IPS DF 6.9 (cell line): ENCODE measurements around the gene CENPE.
A peak's percentile ranks its signal among the peaks of the same experiment; 100 is the strongest.

ENCODE experiments used
- DNase-seq: peaks from one replicate; pipeline ENCODE4 v3.0.0-alpha.2; 2013; ENCODE audit warnings: low read depth, low spot score
- H3K27ac ChIP-seq: one replicate; pipeline ENCODE4 v1.5.1; 2013; ENCODE audit warnings: low read length, control low read depth
- H3K27me3 ChIP-seq: 2 replicates; pipeline ENCODE4 v1.6.1; 2013; ENCODE audit warnings: mild to moderate bottlenecking, low read length; ENCODE audit not compliant: control insufficient read depth, insufficient read depth
- H3K36me3 ChIP-seq: 2 replicates; pipeline ENCODE4 v1.6.1; 2013; ENCODE audit warnings: low read length; ENCODE audit not compliant: control insufficient read depth, insufficient read depth
- H3K4me1 ChIP-seq: 2 replicates; pipeline ENCODE4 v1.6.1; 2013; ENCODE audit warnings: low read length; ENCODE audit not compliant: control insufficient read depth, insufficient read depth
- H3K4me3 ChIP-seq: 2 replicates; pipeline ENCODE4 v1.5.1; 2013; ENCODE audit warnings: mild to moderate bottlenecking, low read length
- H3K9me3 ChIP-seq: 2 replicates; pipeline ENCODE4 v1.6.1; 2013; ENCODE audit warnings: low read length, inconsistent platforms; ENCODE audit not compliant: control insufficient read depth, insufficient read depth
- WGBS: extraction: QIAGEN DNeasy Blood & Tissue Kit; methylation state at CpG from one replicate; pipeline ENCODE4 v1.1.7; 2013; ENCODE audit warnings: mixed read lengths, missing lambda C conversion rate; ENCODE audit not compliant: insufficient read length, insufficient coverage; 5-methylcytosine and 5-hydroxymethylcytosine counted together

The CENPE gene

GRCh38 chr4:103076747-103077347 lies 121.3 kb downstream of the CENPE start, which contains the start of gene SLC9B2:
SLC9B2 (minus strand) TSS chr4:103076761; CDS start chr4:103067550, 9,211 bp downstream.
- H3K27me3 ChIP-seq: no peaks in the 10 kb centered on the region; the same call in 1 of the 2 replicates
- H3K36me3 ChIP-seq: no peaks in the 10 kb centered on the region
- no peak within 1 kb of the TSS for H3K27ac ChIP-seq
- no peaks in the 10 kb centered on the region for H3K4me1 ChIP-seq
- WGBS: no CpG with 5 or more reads among the region's 21 CpGs
- DNase-seq: no peak
- no peaks in the 10 kb centered on the region for H3K9me3 ChIP-seq
- H3K4me3 ChIP-seq: peak within 1 kb of the TSS; percentile 48

- no peaks in the 10 kb centered on the region for H3K9me3 ChIP-seq
- no peak overlapping the region for H3K27ac ChIP-seq
- H3K4me1 ChIP-seq: no peaks in the 10 kb centered on the region
- WGBS: no CpG with 5 or more reads among the region's 82 CpGs
- DNase-seq: peak; percentile 20
- H3K27me3 ChIP-seq: no peaks in the 10 kb centered on the region; the same call in 1 of the 2 replicates
- peak overlapping the region; percentile 48 for H3K4me3 ChIP-seq
- no peaks in the 10 kb centered on the region for H3K36me3 ChIP-seq
Observed at GRCh38 chr4:103075894-103076746, 122.0 kb downstream of the CENPE start.

- no peaks in the 10 kb centered on the region for H3K36me3 ChIP-seq
- H3K4me3 ChIP-seq: peak overlapping the region; percentile 48; the same call in 1 of the 2 replicates
- no peaks in the 10 kb centered on the region for H3K4me1 ChIP-seq
- no peak overlapping the region for H3K27ac ChIP-seq
- no peaks in the 10 kb centered on the region; the same call in 1 of the 2 replicates for H3K27me3 ChIP-seq
- DNase-seq: no peak
- H3K9me3 ChIP-seq: no peaks in the 10 kb centered on the region
- no CpG with 5 or more reads among the region's 4 CpGs for WGBS
Observed at GRCh38 chr4:103075435-103075893, 122.7 kb downstream of the CENPE start.

- no peak for DNase-seq
- Histone ChIP-seq H3K4me3 (no peak overlapping the region), H3K27ac (no peak overlapping the region), H3K9me3 (no peaks in the 10 kb centered on the region), H3K36me3 (no peaks in the 10 kb centered on the region), H3K27me3 (no peaks in the 10 kb centered on the region; the same call in 1 of the 2 replicates), H3K4me1 (no peaks in the 10 kb centered on the region)
- WGBS: no CpG with 5 or more reads among the region's 9 CpGs
Observed at GRCh38 chr4:103074744-103075434, 123.3 kb downstream of the CENPE start.

GRCh38 chr4:103073792-103074438 lies 124.2 kb downstream of the CENPE start:
- H3K27me3 ChIP-seq: no peaks in the 10 kb centered on the region; the same call in 1 of the 2 replicates
- no peaks in the 10 kb centered on the region for H3K4me1 ChIP-seq
- no peak for DNase-seq
- H3K27ac ChIP-seq: no peak overlapping the region
- H3K36me3 ChIP-seq: no peaks in the 10 kb centered on the region
- H3K9me3 ChIP-seq: no peaks in the 10 kb centered on the region
- no CpG with 5 or more reads among the region's 2 CpGs for WGBS
- H3K4me3 ChIP-seq: no peak overlapping the region

- Histone ChIP-seq H3K27ac (no peak overlapping the region), H3K27me3 (no peaks in the 10 kb centered on the region), H3K4me3 (no peak overlapping the region), H3K9me3 (no peaks in the 10 kb centered on the region), H3K36me3 (no peaks in the 10 kb centered on the region), H3K4me1 (no peaks in the 10 kb centered on the region)
- DNase-seq: no peak
- no CpG with 5 or more reads among the region's 2 CpGs for WGBS
Observed at GRCh38 chr4:103067841-103068547, 130.1 kb downstream of the CENPE start.

GRCh38 chr4:103060453-103061148 lies 137.5 kb downstream of the CENPE start:
- Histone ChIP-seq H3K27ac (no peak overlapping the region), H3K27me3 (no peaks in the 10 kb centered on the region), H3K9me3 (no peaks in the 10 kb centered on the region), H3K4me1 (no peaks in the 10 kb centered on the region), H3K36me3 (no peaks in the 10 kb centered on the region), H3K4me3 (no peak overlapping the region)
- no peak for DNase-seq
- WGBS: no CpG with 5 or more reads among the region's 2 CpGs
